Esophagus squamous epithelium (tissue), 4 donors: ENCODE results near the gene GEN1.

Source experiments
- CTCF ChIP-seq, 6 experiments: fragments of 450-650 bp in 4 of 6; fragments of 200-600 bp in 2 of 6; sonication (generic) in 2 of 6; IDR thresholded peaks; one replicate each; pipeline ENCODE4 v1.5.1; 2016 to 2019; ENCODE audit warnings: antibody characterized with exemption in 6 of 6, mild to moderate bottlenecking in 4 of 6, moderate library complexity in 4 of 6
- POLR2A ChIP-seq, 4 donors: fragments of 450-650 bp; IDR thresholded peaks; one replicate each; pipeline ENCODE4 v1.6.1; 2017; ENCODE audit warnings: antibody characterized with exemption in 4 of 4, mild to moderate bottlenecking in 4 of 4, moderate library complexity in 3 of 4

GRCh38 chr2:17821535-17822444 is 67.9 kb downstream of the GEN1 start:
- TF ChIP-seq POLR2A (IDR thresholded peaks at IDR 0.05) = no peak
- no peak for TF ChIP-seq CTCF (IDR thresholded peaks at IDR 0.05)
